Erythroblast (primary cell): ENCODE results near the gene LRRTM4.

Source experiments
- DNase-seq, 2 experiments: peaks; one replicate each; lab custom pipeline; 2025; lab: John Stamatoyannopoulos, UW
- GATA1 ChIP-seq: IDR thresholded peaks from 2 replicates; pipeline ENCODE4 v1.6.1; 2011; ENCODE audit warnings: low read depth, mild to moderate bottlenecking, control low read depth, low read length, moderate library complexity
- POLR2A ChIP-seq: IDR thresholded peaks from 2 replicates; pipeline ENCODE4 v1.6.1; 2011; ENCODE audit warnings: mild to moderate bottlenecking, low read length

LRRTM4 gene

DNA sequence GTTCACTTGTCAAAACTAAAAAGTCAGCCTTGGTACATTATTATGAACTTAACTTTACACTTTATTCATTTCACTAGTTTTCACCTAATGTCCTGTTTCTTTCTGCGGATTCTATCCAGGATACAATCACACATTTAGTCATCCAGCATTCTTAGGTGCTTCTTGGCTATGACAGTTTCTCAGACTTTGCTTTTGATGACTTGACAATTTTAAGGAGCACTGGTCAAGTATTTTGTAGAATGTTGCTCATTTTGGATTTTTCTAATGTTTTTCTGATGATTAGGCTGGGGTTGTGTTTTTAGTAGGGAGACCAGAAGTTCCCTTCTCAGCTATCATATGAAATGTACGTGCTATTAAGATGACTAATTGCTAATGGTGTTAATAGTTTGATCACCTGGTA lies 601.2 kb downstream of the LRRTM4 start:
- TF ChIP-seq GATA1 = no peak
- no peak for TF ChIP-seq POLR2A
- no peak for DNase-seq

DNA sequence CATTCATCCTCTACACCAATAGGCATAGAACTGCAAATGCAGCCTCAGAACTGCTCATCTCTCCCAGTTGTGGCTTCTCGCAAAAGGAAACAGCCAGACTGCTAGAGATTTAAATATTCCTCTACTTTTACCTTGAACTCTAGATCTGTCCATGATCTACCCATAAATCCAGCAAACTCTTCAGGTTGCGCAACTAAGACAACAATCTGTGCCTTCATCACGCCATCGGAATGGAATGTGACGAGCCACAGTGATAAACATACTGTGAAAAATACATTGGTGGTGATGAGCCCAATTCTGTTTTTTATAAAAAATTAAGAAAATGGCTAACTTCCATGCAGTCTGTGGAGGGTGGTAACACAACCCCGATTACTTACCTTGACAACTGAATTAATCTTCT lies 626.7 kb downstream of the LRRTM4 start:
- TF ChIP-seq POLR2A (no peak), GATA1 (no peak)
- DNase-seq = no peak

DNA sequence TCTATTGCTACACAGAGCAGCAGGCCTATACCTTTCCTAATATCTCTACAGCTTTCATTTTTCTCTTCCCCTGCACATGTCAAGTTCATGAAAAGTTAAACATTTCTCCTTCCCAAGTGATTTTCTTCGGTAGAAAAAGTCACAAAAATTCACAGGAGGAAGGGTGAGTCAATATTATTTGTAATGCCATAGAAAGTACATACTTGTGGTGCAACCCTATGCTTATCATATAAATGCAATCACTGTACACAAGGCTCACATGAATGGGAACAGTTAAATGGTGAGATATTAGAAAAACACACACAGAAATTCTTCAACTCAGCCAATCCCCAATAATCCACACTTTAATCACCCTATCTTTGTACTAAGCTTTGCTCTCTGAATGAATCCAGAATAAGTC lies 651.6 kb downstream of the LRRTM4 start:
- no peak for DNase-seq
- TF ChIP-seq GATA1 (no peak), POLR2A (no peak)

DNA sequence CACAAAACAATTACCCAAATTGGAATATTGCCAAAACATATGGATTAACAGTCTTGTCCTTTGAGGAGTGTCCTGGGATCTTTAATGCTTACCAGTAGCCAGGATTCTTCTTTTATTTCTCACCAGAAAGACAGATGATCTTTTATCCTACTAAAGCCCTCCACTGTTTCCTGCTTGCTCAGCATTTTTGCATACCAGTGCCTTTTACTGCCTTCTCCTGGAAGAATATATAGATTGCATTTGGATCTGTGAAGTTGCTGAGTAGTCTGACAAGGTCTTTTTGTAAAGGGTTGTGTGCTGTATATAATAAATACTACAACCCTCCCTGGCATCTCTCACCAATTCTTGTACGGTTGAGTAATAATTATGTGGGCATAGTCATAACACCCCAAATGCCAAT lies 652.2 kb downstream of the LRRTM4 start:
- TF ChIP-seq GATA1 (no peak), POLR2A (no peak)
- no peak for DNase-seq

DNA sequence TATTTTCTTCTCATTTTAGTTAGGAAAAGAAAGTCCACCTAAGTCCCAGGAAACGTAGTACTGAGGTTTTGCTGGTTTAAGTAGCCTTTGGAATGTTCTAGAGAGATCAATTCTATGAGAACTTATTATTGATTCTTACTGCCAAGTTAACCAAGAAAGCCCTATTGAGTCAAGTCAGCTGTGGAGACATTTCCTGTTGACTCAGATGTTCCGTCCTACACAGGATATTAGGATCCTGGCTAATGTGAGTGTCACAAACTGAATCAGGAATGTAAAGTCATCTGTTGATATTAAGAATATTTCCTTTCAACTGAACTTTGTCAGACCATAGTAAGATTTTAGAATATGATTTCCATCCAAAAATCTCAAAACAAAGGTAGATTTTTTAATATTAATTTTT lies 654.3 kb downstream of the LRRTM4 start:
- DNase-seq = no peak
- TF ChIP-seq POLR2A = no peak
- TF ChIP-seq GATA1 = no peak

DNA sequence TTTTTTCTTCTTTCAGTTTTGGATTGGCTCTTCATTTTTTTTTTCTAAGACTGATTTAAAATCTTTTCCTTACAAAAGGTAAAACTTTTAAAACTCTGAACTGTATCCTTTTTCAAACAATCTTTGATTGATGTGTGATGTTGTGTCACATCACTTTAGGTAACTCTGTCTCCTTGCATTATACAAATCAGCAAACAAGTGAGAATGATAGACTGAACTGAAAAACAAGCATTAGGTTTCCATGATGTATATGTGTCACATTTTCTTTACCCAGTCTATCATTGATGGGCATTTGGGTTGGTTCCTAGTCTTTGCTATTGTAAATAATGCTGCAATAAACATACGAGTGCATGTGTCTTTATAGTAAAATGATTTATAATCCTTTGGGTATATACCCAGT lies 655.7 kb downstream of the LRRTM4 start:
- TF ChIP-seq GATA1 (no peak), POLR2A (no peak)
- DNase-seq = no peak

DNA sequence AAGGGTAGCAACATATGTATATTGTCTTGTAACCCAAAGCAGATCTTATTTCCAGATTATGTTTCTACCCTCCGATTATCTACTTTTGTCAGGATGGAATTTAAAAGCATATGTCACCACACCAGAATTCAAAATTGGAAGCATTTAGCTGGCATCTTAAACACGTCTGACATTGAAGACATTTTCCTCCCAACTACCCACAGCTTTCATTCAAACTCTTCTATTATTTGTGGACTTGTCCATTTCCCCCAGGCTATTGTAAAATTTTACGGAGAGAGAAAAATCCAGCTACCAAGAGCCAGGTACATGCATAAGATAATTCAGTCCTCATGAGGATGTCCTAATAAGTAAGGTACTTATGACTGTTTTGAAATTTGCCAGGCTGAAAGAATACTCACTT lies 659.3 kb downstream of the LRRTM4 start:
- TF ChIP-seq GATA1 = no peak
- no peak for TF ChIP-seq POLR2A
- no peak for DNase-seq

DNA sequence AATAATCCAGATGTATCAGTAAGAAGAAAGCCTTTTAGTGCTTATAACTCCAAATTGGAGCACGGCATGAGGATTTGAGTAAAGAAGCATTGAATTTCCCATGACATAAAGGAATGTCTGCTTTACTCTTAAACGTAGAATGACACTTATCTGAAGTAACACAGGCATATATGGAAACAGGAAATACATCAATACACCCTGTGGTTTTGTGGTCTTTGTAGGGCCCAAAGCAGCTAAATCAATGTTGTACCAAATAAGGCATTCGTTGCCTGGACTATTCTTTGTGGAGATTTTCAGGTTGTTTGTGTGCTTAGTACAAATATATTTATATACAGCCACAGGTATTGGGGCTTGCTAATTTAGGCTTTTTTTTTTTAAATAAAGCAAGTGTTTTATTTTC lies 660.5 kb downstream of the LRRTM4 start:
- TF ChIP-seq GATA1 = no peak
- TF ChIP-seq POLR2A = no peak
- DNase-seq = no peak

DNA sequence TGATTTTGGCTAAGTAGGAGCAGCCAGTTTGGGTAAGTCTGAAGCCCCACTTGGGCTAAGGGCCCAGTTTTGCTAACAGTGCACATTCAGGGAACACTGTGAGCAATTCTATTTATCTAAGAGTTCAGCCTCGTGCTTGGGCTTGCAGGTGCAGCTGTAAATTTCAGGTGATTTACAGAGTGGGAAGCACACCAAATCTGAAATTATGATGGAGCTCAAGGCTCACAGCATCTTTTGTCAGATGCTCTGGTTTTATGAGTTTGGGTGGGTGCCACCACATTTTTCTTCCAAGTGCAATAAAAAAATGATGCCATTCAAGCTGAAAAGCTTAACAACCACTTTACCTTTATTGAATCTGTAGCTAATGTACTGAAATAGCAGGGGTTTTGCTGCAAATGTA lies 671.2 kb downstream of the LRRTM4 start:
- TF ChIP-seq GATA1 (no peak), POLR2A (no peak)
- no peak for DNase-seq

DNA sequence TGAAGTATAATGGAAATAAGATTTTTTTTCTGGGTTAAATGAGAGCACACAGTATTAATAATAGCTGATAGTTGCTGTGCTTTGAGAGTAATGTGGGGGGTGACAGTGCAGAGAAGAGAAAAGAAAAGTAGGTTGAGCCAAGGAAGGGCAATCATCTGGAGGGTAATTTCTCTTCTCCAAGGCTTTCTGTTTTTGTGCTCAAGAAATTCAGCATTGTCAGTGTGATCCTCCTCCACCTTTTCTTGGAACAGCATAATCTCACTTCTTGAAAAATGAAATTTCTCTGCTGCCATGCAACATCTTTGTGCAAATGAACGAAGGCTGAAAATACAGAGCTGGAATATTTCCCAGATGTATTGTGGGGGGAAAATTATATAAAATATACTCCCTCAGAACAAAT lies 673.1 kb downstream of the LRRTM4 start:
- TF ChIP-seq GATA1 (no peak), POLR2A (no peak)
- no peak for DNase-seq

DNA sequence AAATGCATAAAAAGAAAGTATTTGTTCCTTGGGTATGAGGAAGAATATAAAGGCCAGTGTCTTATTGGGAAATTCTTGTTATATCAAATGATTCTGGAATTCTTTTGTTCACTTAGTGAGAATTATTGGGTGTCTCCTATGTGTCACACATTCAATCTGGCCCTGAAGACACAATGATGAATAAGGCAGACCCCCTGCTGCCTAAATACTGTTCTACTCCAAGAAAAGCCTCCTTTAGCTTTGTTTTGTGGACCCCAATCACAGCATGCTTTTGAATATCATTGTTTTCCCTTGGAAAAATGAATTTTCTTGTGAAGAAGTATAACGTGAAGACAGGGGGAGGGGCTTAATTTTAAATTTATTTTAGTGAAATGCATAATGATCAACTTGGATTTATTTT lies 682.4 kb downstream of the LRRTM4 start:
- DNase-seq = no peak
- TF ChIP-seq POLR2A (no peak), GATA1 (no peak)

DNA sequence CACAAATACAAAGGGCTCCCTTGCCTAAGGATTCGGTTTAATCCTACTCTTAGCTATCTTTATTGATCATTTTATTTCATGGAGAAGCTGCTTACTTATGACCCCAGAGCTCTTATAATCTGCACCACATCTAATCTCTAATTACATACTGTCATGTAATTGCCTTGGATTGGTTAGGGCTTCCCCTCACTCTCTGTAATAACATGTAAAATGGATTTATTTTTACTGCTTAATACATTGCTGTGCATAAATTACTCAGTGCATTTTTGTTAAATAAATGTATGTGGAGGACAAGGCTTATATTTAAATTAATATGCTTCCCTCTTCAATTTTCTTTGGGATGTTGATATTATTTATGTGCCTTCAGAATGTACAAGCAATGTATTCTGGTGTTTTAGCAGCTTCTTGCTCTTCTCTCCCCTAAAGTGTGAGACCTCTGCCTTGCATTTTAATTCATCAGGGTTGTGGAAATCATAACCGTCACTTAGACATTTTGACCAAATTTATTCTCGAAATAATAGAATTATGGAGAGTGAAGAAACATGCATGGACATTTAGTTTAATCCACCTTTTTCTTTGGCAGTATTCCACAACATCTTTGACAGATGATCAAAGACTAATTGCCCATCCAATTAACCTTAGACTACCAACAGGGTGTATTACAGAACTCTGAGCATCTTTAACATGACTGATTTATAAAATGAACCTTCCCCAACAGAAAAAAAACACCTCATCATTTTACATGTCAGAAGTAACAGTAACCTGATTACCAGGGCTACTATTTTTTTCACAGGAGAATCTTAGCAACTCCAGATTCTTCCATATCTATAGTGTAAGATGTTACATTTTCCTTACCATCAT lies 692.6 kb downstream of the LRRTM4 start:
- TF ChIP-seq POLR2A (no peak), GATA1 (no peak)

DNA sequence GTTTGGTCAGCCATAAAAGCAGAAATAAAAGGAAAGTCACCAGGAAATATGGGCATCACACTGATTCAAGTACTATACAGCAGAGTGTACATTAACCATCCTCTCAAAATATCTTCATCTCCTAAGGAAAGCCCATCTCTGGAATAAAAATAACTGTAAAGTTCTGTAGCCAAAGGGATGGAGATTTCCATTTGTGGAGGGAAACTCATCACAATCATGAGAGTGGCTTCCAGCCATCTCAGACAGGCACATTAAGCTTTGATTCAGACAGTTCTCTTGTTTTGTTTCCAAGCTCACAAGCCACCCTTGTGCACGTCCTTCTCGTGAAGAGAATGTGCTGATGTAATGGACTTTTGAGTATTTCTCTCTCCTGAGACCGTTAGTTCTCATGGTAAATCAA lies 695.5 kb downstream of the LRRTM4 start:
- TF ChIP-seq GATA1 (no peak), POLR2A (no peak)
- no peak for DNase-seq

More for the DNA sequence above, 692.6 kb downstream of the LRRTM4 start:
- no peak for DNase-seq

DNA sequence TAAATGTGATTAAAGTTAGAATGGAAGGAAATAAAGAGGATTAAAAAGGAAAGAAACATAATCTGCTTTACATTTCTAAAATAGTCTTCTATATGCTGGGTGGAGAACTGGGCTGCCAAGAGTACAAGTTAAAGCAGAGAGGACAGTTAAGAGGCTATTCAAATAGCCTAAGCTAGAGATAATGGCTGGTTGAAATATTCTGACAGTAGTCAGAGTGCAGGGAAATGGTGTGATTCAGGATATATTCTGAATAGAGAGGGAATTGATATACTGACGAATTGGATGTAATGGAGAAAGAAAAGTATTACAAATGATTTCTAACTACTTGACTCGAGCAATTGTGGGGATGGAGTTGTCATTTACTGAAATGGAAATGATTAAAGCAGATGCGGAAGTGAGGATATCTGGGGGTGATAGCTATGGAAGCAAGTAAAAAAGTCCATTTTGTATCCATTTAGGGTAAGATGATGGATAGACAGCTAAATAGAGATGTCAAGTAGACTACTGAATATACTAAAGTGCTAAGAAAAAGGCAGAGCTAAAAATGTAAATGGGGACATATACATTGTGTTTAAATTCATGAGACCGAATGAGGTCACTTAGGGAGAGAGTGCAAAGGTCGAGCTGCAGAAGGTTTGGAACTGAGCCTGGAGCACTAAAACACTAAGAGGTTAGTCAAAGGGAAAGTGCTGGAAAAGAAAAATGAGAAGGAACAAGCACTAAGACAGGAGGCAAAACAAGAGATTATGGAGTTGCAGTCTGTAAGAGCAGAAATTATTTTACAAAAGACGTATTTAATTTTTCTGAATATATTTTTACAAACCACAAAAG lies 696.8 kb downstream of the LRRTM4 start:
- no peak for DNase-seq
- no peak for TF ChIP-seq POLR2A
- no peak for TF ChIP-seq GATA1
